ENCODE results near the gene NKAIN4.

The NKAIN4 gene

GRCh38 chr20:63290677-63291472, 36.6 kb upstream of the NKAIN4 start:
- no peak for DNase-seq (ENCODE audit: low read depth, low spot score)
- H3K27ac ChIP-seq, result no peak overlapping the region
- TF ChIP-seq FOXP2 (optimal IDR thresholded peaks at IDR 0.05; ENCODE audit: control extremely low read depth, extremely low read length, insufficient read depth) (no peak), EZH2 (IDR thresholded peaks at IDR 0.05) (no peak), POLR2AphosphoS5 (IDR thresholded peaks at IDR 0.05; ENCODE audit: borderline replicate concordance, low read depth, low read length) (no peak)
- no peaks in the 10 kb centered on the region for H3K36me3 ChIP-seq (ENCODE audit: insufficient read depth, low read length)
- no peak overlapping the region for H3K4me3 ChIP-seq
- H3K9ac ChIP-seq (ENCODE audit: insufficient read length), result no peak overlapping the region
- H3K9me3 ChIP-seq (ENCODE audit: low read depth, low read length), result no peaks in the 10 kb centered on the region

- Histone ChIP-seq H3K4me3 (no peak overlapping the region), H3K36me3 (ENCODE audit: insufficient read depth, low read length) (no peaks in the 10 kb centered on the region), H3K27ac (no peak overlapping the region), H3K9ac (ENCODE audit: insufficient read length) (no peak overlapping the region), H3K9me3 (ENCODE audit: low read depth, low read length) (no peaks in the 10 kb centered on the region)
- TF ChIP-seq POLR2AphosphoS5 (IDR thresholded peaks at IDR 0.05; ENCODE audit: borderline replicate concordance, low read depth, low read length) (0 out of 2 replicates have a peak, but pooled peaks have one; percentile 12), FOXP2 (optimal IDR thresholded peaks at IDR 0.05; ENCODE audit: control extremely low read depth, extremely low read length, insufficient read depth) (no peak)
- no peak for DNase-seq (ENCODE audit: low read depth, low spot score)
Measured at GRCh38 chr20:63290136-63290676, 35.9 kb upstream of the NKAIN4 start.

GRCh38 chr20:63289311-63290135, 35.3 kb upstream of the NKAIN4 start:
- no peaks in the 10 kb centered on the region for H3K9me3 ChIP-seq (ENCODE audit: low read depth, low read length)
- no peak overlapping the region for H3K9ac ChIP-seq (ENCODE audit: insufficient read length)
- no peak overlapping the region for H3K4me3 ChIP-seq
- no peak for TF ChIP-seq FOXP2 (optimal IDR thresholded peaks at IDR 0.05; ENCODE audit: control extremely low read depth, extremely low read length, insufficient read depth)
- TF ChIP-seq POLR2AphosphoS5 (IDR thresholded peaks at IDR 0.05; ENCODE audit: borderline replicate concordance, low read depth, low read length), result no peak
- TF ChIP-seq EZH2 (IDR thresholded peaks at IDR 0.05), result no peak
- no peaks in the 10 kb centered on the region for H3K36me3 ChIP-seq (ENCODE audit: insufficient read depth, low read length)
- no peak overlapping the region for H3K27ac ChIP-seq
- no peak for DNase-seq (ENCODE audit: low read depth, low spot score)

GRCh38 chr20:63288581-63289251, 34.5 kb upstream of the NKAIN4 start:
- no peak for TF ChIP-seq POLR2AphosphoS5 (IDR thresholded peaks at IDR 0.05; ENCODE audit: borderline replicate concordance, low read depth, low read length)
- TF ChIP-seq EZH2 (IDR thresholded peaks at IDR 0.05), result no peak
- TF ChIP-seq FOXP2 (optimal IDR thresholded peaks at IDR 0.05; ENCODE audit: control extremely low read depth, extremely low read length, insufficient read depth), result no peak
- Histone ChIP-seq H3K9ac (ENCODE audit: insufficient read length) (no peak overlapping the region), H3K4me3 (no peak overlapping the region), H3K9me3 (ENCODE audit: low read depth, low read length) (no peaks in the 10 kb centered on the region), H3K27ac (no peak overlapping the region), H3K36me3 (ENCODE audit: insufficient read depth, low read length) (no peaks in the 10 kb centered on the region)
- no peak for DNase-seq (ENCODE audit: low read depth, low spot score)

- no peak overlapping the region for H3K9ac ChIP-seq (ENCODE audit: insufficient read length)
- TF ChIP-seq EZH2 (IDR thresholded peaks at IDR 0.05) (no peak), FOXP2 (optimal IDR thresholded peaks at IDR 0.05; ENCODE audit: control extremely low read depth, extremely low read length, insufficient read depth) (no peak)
- no peak for DNase-seq (ENCODE audit: low read depth, low spot score)
- no peak overlapping the region for H3K4me3 ChIP-seq
- no peaks in the 10 kb centered on the region for H3K9me3 ChIP-seq (ENCODE audit: low read depth, low read length)
- no peak overlapping the region for H3K27ac ChIP-seq
- no peaks in the 10 kb centered on the region for H3K36me3 ChIP-seq (ENCODE audit: insufficient read depth, low read length)
Measured at GRCh38 chr20:63287697-63288580, 33.7 kb upstream of the NKAIN4 start.

GRCh38 chr20:63286781-63287696, 32.8 kb upstream of the NKAIN4 start:
- H3K27ac ChIP-seq, result no peak overlapping the region
- H3K9ac ChIP-seq (ENCODE audit: insufficient read length), result no peak overlapping the region
- no peak overlapping the region for H3K4me3 ChIP-seq
- DNase-seq (ENCODE audit: low read depth, low spot score), result no peak
- H3K36me3 ChIP-seq (ENCODE audit: insufficient read depth, low read length), result no peaks in the 10 kb centered on the region
- no peaks in the 10 kb centered on the region for H3K9me3 ChIP-seq (ENCODE audit: low read depth, low read length)
- TF ChIP-seq EZH2 (IDR thresholded peaks at IDR 0.05) (no peak), POLR2AphosphoS5 (IDR thresholded peaks at IDR 0.05; ENCODE audit: borderline replicate concordance, low read depth, low read length) (no peak), FOXP2 (optimal IDR thresholded peaks at IDR 0.05; ENCODE audit: control extremely low read depth, extremely low read length, insufficient read depth) (no peak)
